Hepatocyte (in vitro differentiated cells): ENCODE data around the gene MRPL9. TPM values are rescaled to one million over a fixed set of nuclear protein-coding genes. Genes with fewer than 3 reads are reported as not detected.
A peak's percentile ranks its signal among the peaks of the same experiment; 100 is the strongest.

ENCODE experiments used
- DNase-seq: peaks from one replicate; pipeline ENCODE4 v3.0.0-alpha.2; 2016; ENCODE audit warnings: low spot score
- H2AFZ ChIP-seq: fragments of 200-600 bp; sonication (generic); 2 replicates; pipeline ENCODE4 v1.6.0; 2016; ENCODE audit warnings: antibody characterized with exemption, mild to moderate bottlenecking
- H3K27ac ChIP-seq: fragments of 200-600 bp; sonication (generic); 2 replicates; pipeline ENCODE4 v1.5.1; 2016; ENCODE audit warnings: mild to moderate bottlenecking
- H3K27me3 ChIP-seq: fragments of 200-600 bp; sonication (generic); 2 replicates; pipeline ENCODE4 v1.6.1; 2016
- H3K36me3 ChIP-seq: fragments of 200-600 bp; sonication (generic); replicated peaks from 2 replicates; pipeline ENCODE4 v1.5.1; 2016; ENCODE audit warnings: low read depth; ENCODE audit not compliant: insufficient read depth
- H3K4me1 ChIP-seq: fragments of 200-600 bp; sonication (generic); 2 replicates; pipeline ENCODE4 v1.5.1; 2016; ENCODE audit warnings: mild to moderate bottlenecking, moderate library complexity; ENCODE audit not compliant: insufficient read depth
- H3K4me2 ChIP-seq: fragments of 200-600 bp; sonication (generic); 2 replicates; pipeline ENCODE4 v1.6.0; 2016
- H3K4me3 ChIP-seq: fragments of 200-600 bp; sonication (generic); 2 replicates; pipeline ENCODE4 v1.5.1; 2016; ENCODE audit warnings: mild to moderate bottlenecking
- H3K79me2 ChIP-seq: fragments of 200-600 bp; sonication (generic); 2 replicates; pipeline ENCODE4 v1.6.0; 2017; ENCODE audit warnings: mild to moderate bottlenecking
- H3K9me2 ChIP-seq: fragments of 200-600 bp; sonication (generic); replicated peaks from 2 replicates; pipeline ENCODE4 v1.6.0; 2017; ENCODE audit warnings: mild to moderate bottlenecking; ENCODE audit not compliant: insufficient read depth
- H3K9me3 ChIP-seq: fragments of 200-600 bp; sonication (generic); 2 replicates; pipeline ENCODE4 v1.5.1; 2016; ENCODE audit warnings: low read depth, mild to moderate bottlenecking
- H4K20me1 ChIP-seq: fragments of 200-600 bp; sonication (generic); 2 replicates; pipeline ENCODE4 v1.6.0; 2016; ENCODE audit warnings: mild to moderate bottlenecking; ENCODE audit not compliant: insufficient read depth, poor library complexity, severe bottlenecking
- CTCF ChIP-seq: fragments of 200-600 bp; sonication (generic); IDR thresholded peaks from 2 replicates; pipeline ENCODE4 v1.5.1; 2016; ENCODE audit warnings: antibody characterized with exemption, mild to moderate bottlenecking; ENCODE audit not compliant: poor library complexity
- EZH2 ChIP-seq: fragments of 200-600 bp; sonication (generic); IDR thresholded peaks from 2 replicates; pipeline ENCODE4 v1.6.1; 2016; ENCODE audit warnings: antibody characterized with exemption, mild to moderate bottlenecking, borderline replicate concordance
- EZH2phosphoT487 ChIP-seq: fragments of 200-600 bp; sonication (generic); IDR thresholded peaks from one replicate; pipeline ENCODE4 v1.6.1; 2018; ENCODE audit warnings: antibody characterized with exemption, mild to moderate bottlenecking, low read depth, moderate library complexity; ENCODE audit not compliant: unreplicated experiment, severe bottlenecking
- WGBS: methylation state at CpG from one replicate; pipeline ENCODE4 v1.1.6; 2016; ENCODE audit warnings: low lambda C conversion rate; ENCODE audit errors: missing lambda C conversion rate; 5-methylcytosine and 5-hydroxymethylcytosine counted together
- polyA plus RNA-seq: library from polyadenylated mRNA; unstranded; fragments of >200 nt; fragmentation: Nextera tagmentation; extraction: Ambion mirVana; gene quantifications from 2 replicates; pipeline ENCODE4 v1.2.1, GENCODE V29; 2016
- total RNA-seq: library from RNA; depleted of rRNA; stranded (reverse); fragments of >200 nt; gene quantifications from 2 replicates; pipeline ENCODE4 v1.2.3, GENCODE V29; 2014

The MRPL9 gene
- total and polyA plus RNA-seq, 2 experiments from 2014 or later, result 50.3 to 72.5 TPM

GRCh38 chr1:151720974-151721787 is 42.1 kb downstream of the MRPL9 start, which contains the start of gene RIIAD1:
TSS of gene RIIAD1 (plus strand) at chr1:151721522. CDS start at chr1:151721537, 15 bp downstream.
- Histone ChIP-seq H3K27me3 (peaks cover 55% of the 10 kb centered on the region), H3K79me2 (no peaks in the 10 kb centered on the region), H3K9me3 (no peaks in the 10 kb centered on the region), H3K4me1 (peaks cover 24% of the 10 kb centered on the region), H4K20me1 (no peaks in the 10 kb centered on the region), H3K9me2 (no peaks in the 10 kb centered on the region), H3K27ac (no peak within 1 kb of the TSS), H3K4me3 (peak within 1 kb of the TSS; percentile 55), H3K4me2 (peak within 1 kb of the TSS; percentile 96), H3K36me3 (no peaks in the 10 kb centered on the region), H2AFZ (no peak within 1 kb of the TSS)
- DNase-seq, result peak; percentile 44
- 20% methylated on average over 27 of the region's 44 CpGs for WGBS
- no peak for TF ChIP-seq CTCF
- no peak for TF ChIP-seq EZH2phosphoT487
- no peak for TF ChIP-seq EZH2

- H4K20me1 ChIP-seq, result no peaks in the 10 kb centered on the region
- H3K4me1 ChIP-seq, result peaks cover 24% of the 10 kb centered on the region
- H3K79me2 ChIP-seq, result no peaks in the 10 kb centered on the region
- H3K27me3 ChIP-seq, result peaks cover 60% of the 10 kb centered on the region
- no peak for TF ChIP-seq CTCF
- H3K4me2 ChIP-seq, result peak overlapping the region; percentile 96
- no peaks in the 10 kb centered on the region for H3K9me3 ChIP-seq
- H3K36me3 ChIP-seq, result no peaks in the 10 kb centered on the region
- no peak for DNase-seq
- WGBS, result 32% methylated on average over 5 of the region's 5 CpGs
- H3K27ac ChIP-seq, result no peak overlapping the region
- H3K4me3 ChIP-seq, result no peak overlapping the region
- H3K9me2 ChIP-seq, result no peaks in the 10 kb centered on the region
- no peak overlapping the region for H2AFZ ChIP-seq
These were observed 42.7 kb downstream of the MRPL9 start for GRCh38 chr1:151720554-151720953.

GRCh38 chr1:151720125-151720524 is 43.2 kb downstream of the MRPL9 start:
- peaks cover 24% of the 10 kb centered on the region for H3K4me1 ChIP-seq
- DNase-seq, result no peak
- no peak overlapping the region for H2AFZ ChIP-seq
- H3K9me2 ChIP-seq, result no peaks in the 10 kb centered on the region
- no peaks in the 10 kb centered on the region for H3K36me3 ChIP-seq
- TF ChIP-seq EZH2 (no peak), CTCF (no peak), EZH2phosphoT487 (no peak)
- H4K20me1 ChIP-seq, result no peaks in the 10 kb centered on the region
- H3K79me2 ChIP-seq, result no peaks in the 10 kb centered on the region
- no peak overlapping the region for H3K4me3 ChIP-seq
- H3K4me2 ChIP-seq, result peak overlapping the region; percentile 96
- peaks cover 60% of the 10 kb centered on the region for H3K27me3 ChIP-seq
- no peak overlapping the region for H3K27ac ChIP-seq
- H3K9me3 ChIP-seq, result no peaks in the 10 kb centered on the region
- 0% methylated on average over 1 of the region's 1 CpG for WGBS
